ENCODE measurements around the gene ATXN1.

GRCh38 chr6:16305788-16306187, 455.5 kb downstream of the ATXN1 start:
- TF ChIP-seq EZH2 (IDR thresholded peaks at IDR 0.05; ENCODE audit: low read length), result no peak
- TF ChIP-seq, protein P1, sequence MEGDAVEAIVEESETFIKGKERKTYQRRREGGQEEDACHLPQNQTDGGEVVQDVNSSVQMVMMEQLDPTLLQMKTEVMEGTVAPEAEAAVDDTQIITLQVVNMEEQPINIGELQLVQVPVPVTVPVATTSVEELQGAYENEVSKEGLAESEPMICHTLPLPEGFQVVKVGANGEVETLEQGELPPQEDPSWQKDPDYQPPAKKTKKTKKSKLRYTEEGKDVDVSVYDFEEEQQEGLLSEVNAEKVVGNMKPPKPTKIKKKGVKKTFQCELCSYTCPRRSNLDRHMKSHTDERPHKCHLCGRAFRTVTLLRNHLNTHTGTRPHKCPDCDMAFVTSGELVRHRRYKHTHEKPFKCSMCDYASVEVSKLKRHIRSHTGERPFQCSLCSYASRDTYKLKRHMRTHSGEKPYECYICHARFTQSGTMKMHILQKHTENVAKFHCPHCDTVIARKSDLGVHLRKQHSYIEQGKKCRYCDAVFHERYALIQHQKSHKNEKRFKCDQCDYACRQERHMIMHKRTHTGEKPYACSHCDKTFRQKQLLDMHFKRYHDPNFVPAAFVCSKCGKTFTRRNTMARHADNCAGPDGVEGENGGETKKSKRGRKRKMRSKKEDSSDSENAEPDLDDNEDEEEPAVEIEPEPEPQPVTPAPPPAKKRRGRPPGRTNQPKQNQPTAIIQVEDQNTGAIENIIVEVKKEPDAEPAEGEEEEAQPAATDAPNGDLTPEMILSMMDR (optimal IDR thresholded peaks at IDR 0.05 in 1 of 3, IDR thresholded peaks at IDR 0.05 in 1 of 3, conservative IDR thresholded peaks at IDR 0.05 in 1 of 3; ENCODE audit: extremely low read depth in 1 of 3, insufficient read depth in 2 of 3, low read length in 3 of 3), result no peak

All from keratinocyte (primary cell).